Left lung (tissue), 10 donors: Measurements from ENCODE around the gene LMF2. TPM values are rescaled to one million over a fixed set of nuclear protein-coding genes. Genes with fewer than 3 reads are reported as not detected.

Experiments used
- ATAC-seq: fragments of 200-7000 bp; cut with Tn5 transposase; one replicate; pipeline ENCODE4 v1.9.1; 2020; ENCODE audit warnings: moderate library complexity
- DNase-seq, 4 donors: peaks; one replicate each; pipeline ENCODE4 v3.0.0-alpha.2; 2013 to 2020
- H3K27ac ChIP-seq, 2 donors: fragments of 200-600 bp; sonication (generic) in 1 of 2; one replicate each; pipeline versions ENCODE4 v1.5.0 to v1.8.0; 2020 to 2021
- H3K27me3 ChIP-seq, 2 donors: fragments of 200-600 bp; sonication (generic) in 1 of 2; one replicate each; pipeline versions ENCODE4 v1.5.0 to v1.8.0; 2020 to 2021
- H3K36me3 ChIP-seq, 2 donors: fragments of 200-600 bp; sonication (generic) in 1 of 2; one replicate each; pipeline versions ENCODE4 v1.5.0 to v1.8.0; 2020 to 2021
- H3K4me1 ChIP-seq, 2 donors: fragments of 200-600 bp; one replicate each; pipeline ENCODE4 v1.8.0; 2021
- H3K4me3 ChIP-seq, 2 donors: fragments of 200-600 bp; sonication (generic) in 1 of 2; one replicate each; pipeline versions ENCODE4 v1.5.0 to v1.8.0; 2020 to 2021; ENCODE audit warnings: mild to moderate bottlenecking in 1 of 2
- H3K9me3 ChIP-seq, 2 donors: fragments of 200-600 bp; sonication (generic) in 1 of 2; one replicate each; pipeline versions ENCODE4 v1.5.0 to v1.8.0; 2020 to 2021
- CTCF ChIP-seq, 2 donors: fragments of 200-600 bp; sonication (generic) in 1 of 2; IDR thresholded peaks; one replicate each; pipeline versions ENCODE4 v1.5.0 to v1.8.0; 2021; ENCODE audit warnings: antibody characterized with exemption in 2 of 2
- intact Hi-C, 2 donors: fragments of 100-400 bp; cut with DNase I; formaldehyde crosslinking; loops; one replicate each; pipeline versions ENCODE4 v1.11.2 to v1.14.2; 2022
- polyA plus RNA-seq, 6 donors: library from polyadenylated mRNA; unstranded; fragments of 120-200 nt; gene quantifications; one replicate each; pipeline ENCODE4 v1.2.1, GENCODE V29; 2013; ENCODE audit not compliant: insufficient read length in 6 of 6
- total RNA-seq, 2 donors: library from RNA; stranded (reverse); fragmentation: NEBNext Ultra II Directional; extraction: Animal tissue kit (Norgen Biotek cat#: 25700); gene quantifications; one replicate each; pipeline ENCODE4 v1.2.1, GENCODE V29; 2021
- donor health status: DM: no; HTN: yes; CAD: no.
- donor health status: DM: no; HTN: no; CAD: no.

LMF2 gene
- total and polyA plus RNA-seq, 8 donors = 32.9 to 76.4 (median 47.1) TPM

- Histone ChIP-seq H3K9me3 (no peaks in the 10 kb centered on the region), H3K4me3 (peak overlapping the region; percentile 88 to 90), H3K4me1 (peaks cover 17 to 30% of the 10 kb centered on the region in 2 donors), H3K36me3 (peaks cover 0 to 42% of the 10 kb centered on the region in 2 donors), H3K27me3 (no peaks in the 10 kb centered on the region), H3K27ac (no peak overlapping the region)
- intact Hi-C loops = loop anchor here in 1 of 2 donors (10.0 kb wide), 1 partner anchor 89 kb away; no protein-coding TSS in a partner anchor
- peak in 1 of 4 donors; percentile 80 for DNase-seq
- no peak for ATAC-seq
- no peak for TF ChIP-seq CTCF (IDR thresholded peaks at IDR 0.05)
These were observed 1.5 kb downstream of the LMF2 start for GRCh38 chr22:50505776-50506610.

- H3K4me3 ChIP-seq = no peak overlapping the region
- ATAC-seq = no peak
- peaks cover 0 to 42% of the 10 kb centered on the region in 2 donors for H3K36me3 ChIP-seq
- intact Hi-C loops = loop anchor here in 1 of 2 donors (10.0 kb wide), 1 partner anchor 89 kb away; no protein-coding TSS in a partner anchor
- peaks cover 17 to 30% of the 10 kb centered on the region in 2 donors for H3K4me1 ChIP-seq
- H3K27me3 ChIP-seq = no peaks in the 10 kb centered on the region
- TF ChIP-seq CTCF (IDR thresholded peaks at IDR 0.05) = no peak
- H3K9me3 ChIP-seq = no peaks in the 10 kb centered on the region
- DNase-seq = no peak
- no peak overlapping the region for H3K27ac ChIP-seq
These were observed 2.2 kb downstream of the LMF2 start for GRCh38 chr22:50505276-50505775.

- Histone ChIP-seq H3K27ac (no peak overlapping the region), H3K4me3 (no peak overlapping the region), H3K4me1 (peaks cover 16 to 30% of the 10 kb centered on the region in 2 donors), H3K36me3 (peaks cover 0 to 42% of the 10 kb centered on the region in 2 donors), H3K27me3 (no peaks in the 10 kb centered on the region), H3K9me3 (no peaks in the 10 kb centered on the region)
- ATAC-seq (no peak), DNase-seq (peak in 1 of 4 donors; percentile 82)
- intact Hi-C loops = loop anchor here in 1 of 2 donors (10.0 kb wide), 1 partner anchor 90 kb away; no protein-coding TSS in a partner anchor
- TF ChIP-seq CTCF (IDR thresholded peaks at IDR 0.05) = no peak
These were observed 2.9 kb downstream of the LMF2 start for GRCh38 chr22:50504369-50505211.

- intact Hi-C loops = loop anchor here in 1 of 2 donors (10.0 kb wide), 1 partner anchor 91 kb away; no protein-coding TSS in a partner anchor
- Histone ChIP-seq H3K4me1 (peaks cover 8 to 20% of the 10 kb centered on the region in 2 donors), H3K27ac (no peak overlapping the region), H3K9me3 (no peaks in the 10 kb centered on the region), H3K27me3 (no peaks in the 10 kb centered on the region), H3K36me3 (peaks cover 0 to 42% of the 10 kb centered on the region in 2 donors), H3K4me3 (no peak overlapping the region)
- DNase-seq = no peak
- no peak for ATAC-seq
- TF ChIP-seq CTCF (IDR thresholded peaks at IDR 0.05) = no peak
These were observed 3.9 kb downstream of the LMF2 start for GRCh38 chr22:50503475-50504145.
